ENCODE measurements around the gene SURF2.

GRCh38 chr9:133379153-133380086, 23.1 kb downstream of the SURF2 start:
- TF ChIP-seq RAD21 (IDR thresholded peaks at IDR 0.05; ENCODE audit: low read depth) = no peak
- TF ChIP-seq, protein P1, sequence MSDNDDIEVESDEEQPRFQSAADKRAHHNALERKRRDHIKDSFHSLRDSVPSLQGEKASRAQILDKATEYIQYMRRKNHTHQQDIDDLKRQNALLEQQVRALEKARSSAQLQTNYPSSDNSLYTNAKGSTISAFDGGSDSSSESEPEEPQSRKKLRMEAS (IDR thresholded peaks at IDR 0.05) = no peak

Data from Ishikawa (cell line).